PFSK-1 (cell line): ENCODE results near the gene CAMK1D.

Experiments
- POLR2AphosphoS5 ChIP-seq: IDR thresholded peaks from 2 replicates; pipeline ENCODE4 v1.6.1; 2012; ENCODE audit warnings: low read depth, mild to moderate bottlenecking, control low read depth, low read length, moderate library complexity
- TAF1 ChIP-seq: IDR thresholded peaks from 2 replicates; pipeline ENCODE4 v1.6.1; 2012; ENCODE audit warnings: low read length, control low read depth, borderline replicate concordance; ENCODE audit not compliant: insufficient read depth

DNA sequence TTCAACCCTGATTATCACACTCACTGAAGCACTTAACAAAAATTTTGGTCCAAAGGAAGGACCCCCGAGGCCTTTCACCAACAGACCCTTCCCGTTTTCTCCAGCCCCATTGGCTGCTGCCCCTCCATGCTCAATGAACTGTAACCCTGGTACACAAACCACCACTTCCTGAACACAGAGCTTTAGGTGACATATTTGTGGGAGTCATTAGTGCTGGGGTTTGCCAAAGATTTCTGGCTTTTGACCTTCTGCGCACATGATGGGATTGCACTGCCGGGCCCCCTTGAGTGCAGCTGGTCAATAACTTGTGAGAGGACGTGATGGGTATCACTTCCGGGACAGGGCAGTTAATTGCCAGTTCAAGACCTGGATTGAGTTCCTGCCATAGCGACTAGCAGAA, 9.0 kb upstream of the CAMK1D start:
- TF ChIP-seq POLR2AphosphoS5, result no peak
- no peak for TF ChIP-seq TAF1
